GM19468 (cell line): Measurements from ENCODE around the gene TMEM247.

ENCODE experiments used
- ATAC-seq: cut with Tn5 transposase; IDR thresholded peaks from one replicate; pipeline ENCODE4 v1.9.1; 2021; ENCODE audit warnings: mild to moderate bottlenecking, moderate library complexity, moderate number of reproducible peaks; ENCODE audit not compliant: unreplicated experiment; ENCODE audit errors: extremely low read depth

The TMEM247 gene

DNA sequence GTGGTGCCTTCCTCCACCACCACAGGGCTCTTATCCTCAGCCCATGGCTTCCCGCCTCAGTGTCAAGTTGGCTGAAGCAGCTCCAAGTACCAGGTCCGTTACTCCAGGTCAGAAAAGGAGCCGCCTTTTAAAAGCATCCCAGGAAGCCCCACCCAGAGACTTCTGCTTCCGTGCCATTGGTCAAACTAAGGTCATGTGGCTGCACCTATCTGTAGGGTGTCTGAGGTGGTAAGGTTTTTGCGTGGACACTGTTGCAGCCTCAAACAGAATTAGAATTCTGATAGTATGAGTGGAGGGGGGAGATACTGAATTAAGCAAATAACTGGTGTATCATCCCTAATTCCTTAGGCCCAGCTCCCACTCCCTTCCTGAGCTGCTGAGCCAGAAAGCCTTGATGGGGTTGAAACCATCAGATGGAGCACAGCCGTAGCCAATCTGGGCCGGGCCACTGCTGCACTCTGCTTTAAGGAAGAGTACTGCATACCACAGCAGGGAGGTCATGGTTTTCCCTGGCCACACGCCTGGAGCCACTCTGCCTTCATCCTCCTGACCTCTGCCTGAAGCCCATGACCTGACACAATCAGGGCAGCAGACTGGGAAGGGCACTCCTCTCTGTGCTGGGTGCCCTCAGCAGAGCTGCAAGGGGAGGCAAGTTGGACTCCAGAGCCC, 8.4 kb downstream of the TMEM247 start:
- ATAC-seq, result no peak

DNA sequence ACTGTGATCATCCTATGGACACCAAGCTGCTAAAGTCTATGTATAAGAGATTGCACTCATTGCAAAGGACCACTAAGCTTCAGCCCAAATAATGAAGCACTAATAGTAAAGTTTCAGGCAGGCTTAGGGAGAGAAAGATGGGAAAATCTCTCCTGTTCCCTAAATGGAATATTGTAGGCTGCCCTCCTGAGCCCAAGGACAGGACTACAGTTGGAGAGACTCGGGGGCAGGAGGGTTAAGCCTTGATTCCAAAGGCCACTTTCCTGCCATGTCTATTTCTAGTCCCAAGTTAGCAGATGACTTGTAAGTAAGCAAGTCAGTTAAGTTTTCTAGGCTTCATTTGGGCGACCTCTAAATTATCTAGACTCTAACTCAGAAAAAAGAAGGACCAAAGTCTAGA, 9.0 kb downstream of the TMEM247 start:
- ATAC-seq, result no peak

DNA sequence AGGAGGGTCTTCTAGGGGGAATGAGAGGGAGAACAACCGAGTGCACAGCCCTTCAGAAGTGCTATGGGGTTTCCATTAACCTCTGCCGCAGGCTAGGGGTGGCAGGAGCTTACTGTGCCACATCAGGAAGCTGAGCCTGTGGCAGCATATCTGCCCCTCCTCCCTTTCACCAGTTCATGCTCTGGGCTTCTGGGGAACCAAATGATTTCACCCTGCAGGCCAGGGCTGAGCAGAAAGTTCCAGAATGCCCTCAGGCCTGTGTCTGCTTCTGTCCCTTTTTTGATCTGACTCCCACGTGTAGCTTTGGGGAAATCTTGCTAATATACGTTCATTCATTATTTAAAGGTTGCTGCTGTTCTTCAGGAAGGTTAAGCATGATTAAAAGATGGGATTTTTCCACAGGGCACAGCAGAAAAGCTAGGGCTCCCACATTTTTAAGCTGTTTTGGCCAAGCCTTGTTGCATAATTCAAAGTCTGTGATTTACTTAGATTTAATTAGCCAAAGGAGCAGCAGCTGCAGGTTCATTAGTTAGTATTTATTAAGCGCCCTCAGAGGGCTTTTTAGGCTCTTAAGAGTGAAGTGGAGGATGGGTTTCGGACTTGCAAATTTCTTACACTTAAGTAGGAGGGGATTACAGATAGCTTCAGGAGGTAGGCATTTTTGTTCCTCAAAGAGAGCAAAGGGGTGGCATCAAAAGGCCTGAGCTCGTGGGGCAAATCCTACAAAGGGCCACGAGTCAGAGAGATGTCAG, 10.2 kb downstream of the TMEM247 start:
- ATAC-seq, result no peak

DNA sequence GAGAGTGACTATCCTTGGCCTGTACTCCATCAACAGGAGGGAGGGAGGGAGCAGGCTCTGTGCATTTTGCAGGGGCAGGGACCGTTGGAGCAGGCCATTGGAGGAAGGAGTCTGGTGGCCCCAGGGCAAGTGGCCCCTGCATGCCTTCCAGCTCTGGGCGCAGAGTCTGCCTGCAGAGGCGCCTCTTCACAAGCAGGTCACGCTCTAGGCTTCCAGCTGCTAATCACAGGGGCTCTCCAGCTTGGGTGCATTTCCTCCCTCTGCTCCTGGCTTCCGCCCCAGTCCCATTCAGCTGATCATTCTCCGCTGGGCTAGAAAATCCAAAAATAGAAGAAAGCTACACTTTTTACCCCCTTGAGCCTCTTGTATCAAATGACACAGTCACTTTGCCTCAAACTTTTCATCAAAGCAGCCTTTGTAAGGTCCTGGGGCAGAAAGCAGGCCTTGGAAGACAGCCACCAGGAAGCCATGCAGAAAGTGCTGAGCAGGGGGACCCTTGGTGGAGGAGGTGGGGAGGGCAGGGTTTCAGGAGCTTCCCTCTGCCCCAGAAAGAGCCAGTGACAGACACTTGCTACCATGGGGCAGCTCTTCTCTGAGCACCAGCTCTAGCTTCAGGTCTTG, 11.3 kb downstream of the TMEM247 start:
- ATAC-seq, result peak; percentile 28

DNA sequence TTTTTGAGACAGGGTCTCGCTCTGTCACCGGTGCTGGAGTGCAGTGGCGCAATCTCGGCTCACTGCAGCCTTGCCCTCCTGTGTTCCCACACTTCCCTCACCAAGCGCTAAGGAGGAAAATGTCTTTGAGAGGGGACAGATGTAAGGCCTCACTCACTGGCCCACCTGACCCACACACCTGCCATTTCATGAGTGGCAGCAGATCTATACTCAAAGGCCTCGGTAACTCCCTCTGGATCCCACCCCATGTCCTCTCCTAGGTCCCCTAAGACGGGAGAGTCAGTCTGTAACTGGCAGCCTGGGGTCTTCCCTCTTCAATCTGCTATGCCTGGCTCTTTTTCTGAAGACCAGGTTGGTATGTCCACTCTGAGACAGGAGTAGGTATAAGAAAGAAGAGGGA, 12.9 kb downstream of the TMEM247 start:
- ATAC-seq, result no peak

DNA sequence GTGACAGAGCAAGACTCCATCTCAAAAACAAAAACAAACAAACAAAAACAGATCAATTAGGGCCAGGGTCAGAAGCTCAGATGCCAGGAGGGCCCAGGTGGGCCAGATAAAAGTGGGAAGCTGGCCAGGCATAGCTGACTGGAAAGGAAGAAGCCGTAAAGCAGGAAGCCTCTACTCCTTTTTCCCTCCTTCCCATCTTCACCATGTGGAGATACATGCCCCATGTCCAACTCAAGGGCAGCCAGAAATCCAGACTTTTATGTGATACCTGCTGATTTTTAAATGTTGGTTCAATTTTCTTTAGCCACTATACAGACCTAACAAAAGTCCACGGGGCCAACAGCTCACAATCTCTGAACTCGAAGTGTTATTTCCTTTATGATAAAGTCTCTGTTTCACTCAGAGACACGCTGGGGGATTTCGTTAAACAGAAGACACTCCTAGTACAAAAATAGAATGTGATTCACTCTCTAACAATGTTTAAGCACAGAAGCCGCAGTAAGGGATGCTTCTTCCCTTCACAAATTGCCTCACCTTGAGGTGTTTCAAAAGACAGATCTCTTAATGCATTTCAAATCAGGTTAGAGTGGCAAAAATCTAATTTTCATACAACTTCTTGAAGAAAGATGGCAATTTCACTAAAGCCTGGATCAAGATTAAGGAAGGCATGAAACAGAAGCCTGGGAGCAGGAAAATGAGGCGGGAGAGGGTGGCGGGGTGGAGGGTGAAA, 14.0 kb downstream of the TMEM247 start:
- ATAC-seq, result peak; percentile 73

DNA sequence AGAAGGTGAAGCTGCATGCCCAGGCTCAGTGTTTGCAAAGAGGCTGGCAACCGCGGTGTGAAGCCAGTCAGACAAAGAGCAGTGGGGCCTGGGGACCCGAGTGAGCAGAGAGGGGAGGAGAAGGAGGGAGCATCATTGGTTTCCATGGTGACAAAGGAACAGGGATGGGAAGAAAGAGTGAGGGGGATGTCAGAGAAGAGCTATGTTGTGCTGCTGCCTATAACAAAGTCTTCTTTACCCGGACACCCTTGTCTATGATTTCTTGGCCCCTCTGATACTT, 14.5 kb downstream of the TMEM247 start:
- no peak for ATAC-seq

DNA sequence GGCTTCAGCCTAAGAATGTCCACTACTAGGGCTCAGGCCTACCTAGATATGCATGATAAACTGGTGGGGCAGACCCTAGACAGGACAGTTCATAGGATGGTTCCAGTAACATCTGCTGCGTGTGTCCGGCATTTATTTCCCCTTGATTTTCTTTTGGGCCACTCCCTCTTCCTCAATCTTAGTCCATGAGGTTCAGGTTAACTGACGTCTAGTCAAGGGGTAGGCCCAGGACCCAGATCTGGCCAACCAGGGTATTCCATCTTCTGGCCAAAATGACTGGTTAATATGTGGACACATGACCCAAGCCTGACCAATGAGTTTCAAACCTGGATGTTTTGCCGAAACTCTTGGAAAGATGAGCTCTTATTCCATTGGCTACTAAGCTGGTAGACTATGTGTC, 15.2 kb downstream of the TMEM247 start:
- no peak for ATAC-seq

DNA sequence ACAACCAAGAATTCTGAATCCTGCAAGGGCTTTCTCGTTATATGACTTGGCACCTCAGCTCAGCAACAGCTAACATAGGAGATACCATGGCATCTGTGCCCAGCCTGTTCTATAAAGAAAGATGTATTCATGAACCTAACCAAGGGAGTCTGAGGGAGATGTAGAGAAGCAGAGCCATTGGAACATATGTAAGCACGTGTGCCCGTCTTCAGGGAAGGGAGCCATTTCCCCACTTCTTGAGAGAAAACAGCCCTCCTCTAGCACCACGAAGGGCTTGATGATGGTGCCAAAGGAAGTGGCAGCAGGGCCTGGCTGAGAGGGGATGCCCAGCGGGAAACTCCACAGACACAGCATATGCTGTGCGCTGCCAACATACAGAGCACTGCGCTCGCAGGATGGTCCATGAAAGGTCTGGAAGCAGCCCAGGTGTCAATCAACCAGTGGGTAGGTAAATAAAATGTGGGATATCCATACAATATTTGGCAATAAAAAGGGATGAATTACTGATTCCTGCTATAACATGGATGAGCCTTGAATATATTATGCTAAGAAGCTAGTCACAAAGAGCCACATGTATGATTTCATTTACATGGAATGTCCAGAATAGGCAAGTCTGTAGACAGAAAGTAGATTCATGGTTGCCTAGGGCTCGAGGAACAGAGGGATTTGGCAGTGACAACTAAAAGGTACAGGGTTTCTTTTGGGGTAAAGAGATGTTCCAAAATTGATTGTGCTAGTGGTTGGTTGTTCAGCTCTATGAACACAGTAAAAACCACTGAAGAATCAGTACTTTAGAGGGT, 16.1 kb downstream of the TMEM247 start:
- ATAC-seq, result no peak

DNA sequence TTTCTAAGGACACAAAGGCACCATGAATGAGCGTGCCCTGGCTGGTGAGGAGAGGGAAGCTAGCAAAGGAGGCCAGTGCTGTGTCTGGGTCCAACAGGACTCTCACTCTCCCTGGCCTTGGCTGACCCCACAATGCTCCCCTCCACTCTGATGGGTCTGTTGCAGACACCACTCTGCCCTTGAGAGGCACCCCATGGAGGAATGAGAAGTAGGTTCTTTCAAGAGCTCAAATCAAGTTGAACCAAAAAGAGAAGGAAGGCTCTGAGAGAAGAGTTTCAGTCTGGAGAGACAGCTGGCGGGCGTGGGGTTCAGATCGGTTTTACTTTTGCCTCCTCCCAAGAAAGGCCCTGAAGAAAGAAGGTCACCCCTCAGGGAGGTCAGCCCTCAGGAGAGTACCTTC, 18.4 kb downstream of the TMEM247 start:
- ATAC-seq, result no peak

DNA sequence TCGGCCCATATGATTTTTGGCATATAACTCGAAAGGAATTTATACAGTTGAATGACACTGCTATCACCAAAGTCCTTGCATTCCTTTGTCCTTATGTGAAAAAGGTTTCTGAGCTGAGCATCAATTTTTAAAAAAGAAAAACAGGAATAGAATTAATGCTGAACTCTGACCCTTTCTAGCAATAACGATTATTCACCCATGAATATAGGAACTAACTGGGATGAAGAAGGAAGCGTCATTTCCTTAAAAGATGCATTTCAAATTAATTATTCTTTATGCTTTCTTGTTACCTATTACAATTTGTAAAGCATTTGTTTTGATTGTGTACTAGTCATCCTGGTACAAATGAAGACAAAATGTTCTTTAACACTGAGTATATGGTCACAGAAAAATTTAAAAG, 19.3 kb downstream of the TMEM247 start:
- ATAC-seq, result no peak

DNA sequence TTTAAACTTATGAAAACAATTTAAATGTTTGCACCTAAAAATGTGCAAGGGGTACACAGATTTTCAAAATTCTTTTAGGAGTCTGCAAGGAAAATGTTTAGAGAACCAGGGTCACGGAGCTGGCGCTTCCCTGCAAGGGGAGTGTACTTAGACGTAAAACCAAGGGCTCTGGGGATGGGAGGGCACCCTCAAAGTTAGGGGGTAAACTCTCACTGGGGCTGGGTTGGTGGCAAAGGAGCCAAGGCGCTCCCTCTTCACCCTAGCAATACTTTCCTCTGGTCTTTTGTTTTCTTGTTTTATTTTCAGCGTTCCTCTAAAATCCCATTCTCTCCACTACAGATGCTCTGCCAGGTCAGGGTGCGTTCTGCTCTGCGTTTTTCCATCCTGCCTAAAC, 20.0 kb downstream of the TMEM247 start:
- ATAC-seq, result no peak

DNA sequence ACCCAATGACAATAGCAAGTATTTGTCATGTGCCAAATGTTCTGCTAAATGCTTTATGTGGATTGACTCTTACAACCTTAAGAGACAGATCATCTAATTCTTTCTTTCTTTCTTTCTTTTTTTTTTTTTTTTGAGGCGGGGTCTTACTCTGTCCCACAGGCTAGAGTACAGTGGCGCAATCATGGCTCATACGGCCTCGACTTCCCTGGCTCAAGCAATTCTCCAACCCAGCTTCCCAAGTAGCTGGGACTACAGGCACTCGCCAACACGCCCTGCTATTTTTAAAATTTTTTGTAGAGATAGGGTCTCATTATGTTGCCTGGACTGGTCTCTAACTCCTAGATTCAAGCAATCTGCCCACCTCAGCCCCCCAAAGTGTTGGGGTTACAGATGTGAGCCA, 21.4 kb downstream of the TMEM247 start:
- no peak for ATAC-seq

DNA sequence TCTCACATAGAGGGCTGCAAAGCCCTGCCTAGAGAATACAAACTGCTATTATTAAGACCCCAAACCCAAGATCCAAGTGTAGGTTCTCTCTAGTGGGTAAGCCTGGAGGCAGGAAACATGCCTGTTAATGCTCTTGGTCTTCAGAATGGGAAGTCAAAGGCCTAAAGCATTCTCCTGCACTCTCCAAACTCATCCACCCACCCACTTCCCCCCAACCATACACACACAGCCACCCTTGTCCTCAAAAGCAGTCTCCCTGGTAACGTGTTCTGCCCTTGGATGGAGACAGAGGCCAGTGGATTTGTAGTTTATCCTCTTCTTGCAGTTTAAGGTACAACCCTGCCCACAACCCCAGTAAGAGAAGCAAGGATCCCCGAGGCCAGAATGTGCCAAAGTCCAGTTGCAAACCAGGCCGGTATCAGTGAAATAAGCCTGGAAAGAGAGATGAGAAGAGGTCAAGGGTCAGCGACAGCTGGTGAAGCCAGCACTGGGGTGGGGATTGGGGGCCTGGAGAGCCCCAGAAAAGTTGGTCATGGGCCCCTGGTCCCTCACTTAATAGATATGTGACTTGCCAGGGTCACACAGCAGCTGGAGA, 23.0 kb downstream of the TMEM247 start:
- ATAC-seq, result no peak

DNA sequence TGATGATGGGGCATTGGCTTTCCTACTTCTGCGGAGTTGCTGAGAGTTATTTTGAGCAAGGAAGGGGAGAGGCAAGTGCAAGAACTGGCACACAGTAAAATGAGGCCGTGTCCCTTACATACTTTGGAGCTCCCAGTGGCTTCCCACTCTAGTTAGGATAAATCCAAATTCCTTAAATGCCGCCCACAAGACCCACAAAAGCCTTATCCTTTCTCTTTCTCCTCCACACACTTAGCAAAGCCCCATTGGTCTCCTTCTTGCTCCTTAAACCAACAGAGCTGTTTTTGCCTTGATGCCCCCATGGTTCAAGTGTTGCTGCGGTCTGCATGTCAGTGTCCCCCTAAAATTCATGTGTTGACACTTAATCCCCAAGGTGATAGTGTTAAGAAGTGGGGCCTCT, 24.3 kb downstream of the TMEM247 start:
- no peak for ATAC-seq

DNA sequence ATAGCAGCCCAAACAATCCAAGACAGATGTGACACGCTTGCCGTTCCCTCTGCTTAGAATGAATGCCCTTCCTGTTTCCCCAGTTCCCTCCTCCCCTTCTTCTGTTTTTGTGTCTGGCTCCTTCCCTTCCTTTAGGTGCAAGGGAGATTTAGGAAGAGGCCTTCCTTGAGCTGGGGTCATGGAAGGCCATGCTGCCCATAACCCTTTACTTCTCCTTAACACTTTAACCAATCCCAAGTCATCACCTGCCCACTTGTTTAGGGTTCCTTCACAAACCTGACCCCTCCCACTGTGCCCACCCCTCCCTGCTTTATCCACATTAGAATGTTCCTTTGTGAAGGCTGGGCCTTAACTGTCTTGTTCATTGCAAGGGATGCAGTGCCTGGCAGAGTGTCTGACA, 24.9 kb downstream of the TMEM247 start:
- no peak for ATAC-seq

DNA sequence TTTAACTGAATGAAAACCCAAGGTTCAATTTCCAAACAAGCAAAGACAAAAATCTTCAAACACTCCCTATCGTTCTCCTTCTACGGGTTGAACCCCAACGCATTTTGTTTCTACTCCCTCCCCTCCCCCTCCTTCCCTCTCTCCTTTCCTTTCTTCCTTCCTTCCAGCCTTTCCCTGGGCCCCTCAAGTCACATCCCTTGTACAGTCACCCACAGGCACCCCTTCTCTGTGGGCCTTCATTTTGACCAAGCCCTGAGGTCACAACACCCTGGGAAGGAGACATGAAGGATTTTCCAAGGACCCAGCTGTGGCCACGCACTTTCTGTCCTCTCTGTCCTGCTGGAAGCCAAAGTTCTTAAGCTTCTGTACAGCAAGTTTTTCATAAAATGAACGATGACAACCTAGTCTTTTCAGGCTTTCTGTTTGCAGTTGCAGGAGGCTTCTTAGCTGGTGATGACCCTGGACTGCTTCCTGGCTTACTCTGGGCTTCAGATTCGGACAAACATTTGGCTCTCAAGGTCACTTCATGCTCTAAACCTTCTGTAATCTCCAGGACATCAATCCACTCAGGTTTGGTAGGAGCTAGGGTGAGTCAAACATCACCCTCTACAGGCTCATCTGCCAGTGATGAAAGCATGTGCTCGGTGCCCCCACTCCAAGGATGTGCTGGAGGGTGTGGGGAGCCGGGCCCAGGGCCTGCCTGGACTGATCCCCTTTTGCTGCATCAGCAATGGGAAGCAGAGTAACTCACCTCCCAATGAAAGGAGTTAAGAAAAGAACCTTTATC, 25.5 kb downstream of the TMEM247 start:
- no peak for ATAC-seq

DNA sequence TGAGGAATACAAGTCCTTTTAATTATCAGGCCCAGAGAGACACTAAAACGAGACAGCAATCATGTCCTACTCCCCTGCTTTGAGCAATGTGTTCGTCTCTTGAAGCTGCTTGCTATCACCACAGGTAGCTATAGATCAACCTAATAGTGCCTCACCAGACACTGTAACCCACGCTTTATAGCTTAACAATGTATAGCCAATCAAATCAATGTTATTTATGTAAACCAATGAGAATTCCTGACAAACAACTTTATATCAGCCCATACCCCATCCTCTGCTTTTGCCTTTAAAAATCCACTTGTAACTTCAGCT, 26.1 kb downstream of the TMEM247 start:
- ATAC-seq, result no peak

DNA sequence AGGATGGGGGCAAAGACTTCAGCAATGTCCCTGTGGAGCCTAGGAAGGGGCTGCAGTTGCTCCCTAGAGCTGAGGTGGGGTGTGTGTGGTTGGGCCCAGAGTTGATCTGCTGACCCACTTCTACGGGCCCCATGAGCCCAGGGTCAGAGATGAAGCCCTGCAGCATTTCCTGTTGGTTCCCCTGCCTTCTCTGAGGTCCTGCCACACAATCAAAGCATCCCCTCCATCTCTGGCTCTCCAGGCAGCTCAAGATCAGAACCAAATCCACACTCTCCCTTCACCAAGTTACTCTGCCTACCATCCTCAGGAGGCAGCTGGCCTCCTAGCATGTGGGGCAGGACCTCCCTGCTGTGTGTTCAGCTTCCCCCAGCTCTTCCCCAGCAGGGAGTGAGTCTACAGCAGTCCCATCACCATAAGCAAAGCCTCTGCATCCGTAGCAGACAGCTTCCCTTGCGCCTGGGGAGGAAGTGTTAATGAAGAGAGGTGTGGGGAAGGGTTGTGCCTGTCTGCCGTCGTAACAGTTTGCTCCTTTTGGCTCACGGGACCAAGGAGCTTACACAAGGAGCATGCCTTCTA, 26.9 kb downstream of the TMEM247 start:
- no peak for ATAC-seq
